GM23338 (cell line): ENCODE data around the gene LCE1F. TPM values are rescaled to one million over a fixed set of nuclear protein-coding genes. Genes with fewer than 3 reads are reported as not detected.

Experiments used
- ATAC-seq: fragments of 200-7000 bp; cut with Tn5 transposase; 3 replicates; pipeline ENCODE4 v1.9.1; 2020
- DNase-seq: peaks from one replicate; pipeline ENCODE4 v3.0.0-alpha.2; 2015; ENCODE audit warnings: low spot score
- H2AFZ ChIP-seq: fragments of 200-600 bp; sonication (generic); 2 replicates; pipeline ENCODE4 v1.8.0; 2016; ENCODE audit warnings: antibody characterized with exemption, mild to moderate bottlenecking, moderate library complexity
- H3F3A ChIP-seq: fragments of 200-600 bp; sonication (generic); replicated peaks from 2 replicates; pipeline ENCODE4 v1.8.0; 2017; ENCODE audit warnings: antibody characterized with exemption, mixed run types, low read depth
- H3K27ac ChIP-seq: fragments of 200-600 bp; sonication (generic); 2 replicates; pipeline ENCODE4 v1.6.1; 2016; ENCODE audit warnings: low read depth
- H3K27me3 ChIP-seq: fragments of 200-600 bp; sonication (generic); 2 replicates; pipeline ENCODE4 v1.8.0; 2016; ENCODE audit warnings: mild to moderate bottlenecking, mixed run types, moderate library complexity; ENCODE audit not compliant: insufficient read depth
- H3K36me3 ChIP-seq: fragments of 200-600 bp; sonication (generic); 2 replicates; pipeline ENCODE4 v1.8.0; 2016; ENCODE audit warnings: mild to moderate bottlenecking; ENCODE audit not compliant: insufficient read depth
- H3K4me1 ChIP-seq: fragments of 200-600 bp; sonication (generic); 2 replicates; pipeline ENCODE4 v1.8.0; 2016; ENCODE audit warnings: mild to moderate bottlenecking, moderate library complexity; ENCODE audit not compliant: insufficient read depth
- H3K4me2 ChIP-seq: fragments of 200-600 bp; sonication (generic); 2 replicates; pipeline ENCODE4 v1.7.1; 2017; ENCODE audit warnings: mixed run types
- H3K4me3 ChIP-seq: fragments of 200-600 bp; sonication (generic); 2 replicates; pipeline ENCODE4 v1.6.1; 2016; ENCODE audit warnings: mixed run types
- H3K79me2 ChIP-seq: fragments of 200-600 bp; sonication (generic); replicated peaks from 2 replicates; pipeline ENCODE4 v1.8.0; 2017; ENCODE audit warnings: mild to moderate bottlenecking; ENCODE audit not compliant: insufficient read depth
- H3K9me2 ChIP-seq: fragments of 200-600 bp; sonication (generic); 2 replicates; pipeline ENCODE4 v1.8.0; 2017; ENCODE audit not compliant: insufficient read depth
- H4K20me1 ChIP-seq: fragments of 200-600 bp; sonication (generic); replicated peaks from 2 replicates; pipeline ENCODE4 v1.8.0; 2017; ENCODE audit warnings: mild to moderate bottlenecking; ENCODE audit not compliant: insufficient read depth
- H3K27ac Mint-ChIP-seq: 2 replicates; pipeline ENCODE4 v1.8.0; 2020; ENCODE audit warnings: inconsistent platforms, mild to moderate bottlenecking, moderate library complexity, mixed read lengths
- H3K27me3 Mint-ChIP-seq: 3 replicates; pipeline ENCODE4 v1.8.0; 2022; ENCODE audit warnings: low read depth, mild to moderate bottlenecking, moderate library complexity, mixed read lengths, inconsistent platforms; ENCODE audit not compliant: insufficient read depth, poor library complexity
- H3K36me3 Mint-ChIP-seq: 3 replicates; pipeline ENCODE4 v1.8.0; 2021; ENCODE audit warnings: low read depth, mild to moderate bottlenecking, inconsistent platforms, moderate library complexity, mixed read lengths
- H3K4me1 Mint-ChIP-seq: 3 replicates; pipeline ENCODE4 v1.8.0; 2020; ENCODE audit warnings: mild to moderate bottlenecking, inconsistent platforms, mixed read lengths
- H3K4me3 Mint-ChIP-seq: 3 replicates; pipeline ENCODE4 v1.8.0; 2021; ENCODE audit warnings: moderate library complexity, mild to moderate bottlenecking, inconsistent platforms, mixed read lengths
- H3K9me3 Mint-ChIP-seq: 3 replicates; pipeline ENCODE4 v1.8.0; 2020; ENCODE audit warnings: moderate library complexity, mild to moderate bottlenecking, inconsistent platforms, mixed read lengths
- ETS1 ChIP-seq: IDR thresholded peaks from 2 replicates; pipeline ENCODE4 v1.6.1; 2016; ENCODE audit warnings: antibody characterized with exemption
- EZH2 ChIP-seq: fragments of 200-600 bp; sonication (generic); IDR thresholded peaks from one replicate; pipeline ENCODE4 v1.8.0; 2017; ENCODE audit warnings: antibody characterized with exemption, mild to moderate bottlenecking, low read depth; ENCODE audit not compliant: unreplicated experiment
- EZH2phosphoT487 ChIP-seq: fragments of 200-600 bp; sonication (generic); IDR thresholded peaks from one replicate; pipeline ENCODE4 v1.8.1; 2018; ENCODE audit warnings: antibody characterized with exemption; ENCODE audit not compliant: unreplicated experiment
- JUNB ChIP-seq: IDR thresholded peaks from one replicate; pipeline ENCODE4 v1.6.1; 2016; ENCODE audit warnings: antibody characterized with exemption; ENCODE audit not compliant: unreplicated experiment
- POLR2AphosphoS5 ChIP-seq: IDR thresholded peaks from 2 replicates; pipeline ENCODE4 v1.6.1; 2016; ENCODE audit warnings: antibody characterized with exemption, low read depth
- REST ChIP-seq: IDR thresholded peaks from one replicate; pipeline ENCODE4 v1.6.1; 2018; ENCODE audit warnings: antibody characterized with exemption; ENCODE audit not compliant: unreplicated experiment
- STAT1 ChIP-seq: IDR thresholded peaks from one replicate; pipeline ENCODE4 v1.6.1; 2016; ENCODE audit warnings: antibody characterized with exemption; ENCODE audit not compliant: unreplicated experiment
- ZNF114 ChIP-seq: fragments of 250-450 bp; sonication (Bioruptor Pico); IDR thresholded peaks from 2 replicates; pipeline ENCODE4 v1.5.0; 2020; ENCODE audit warnings: mild to moderate bottlenecking, moderate library complexity
- ZNF331 ChIP-seq: fragments of 250-450 bp; sonication (Bioruptor Pico); IDR thresholded peaks from 2 replicates; pipeline ENCODE4 v1.5.0; 2020; ENCODE audit warnings: low read depth, mild to moderate bottlenecking, moderate library complexity
- ZNF462 ChIP-seq: fragments of 250-450 bp; sonication (Bioruptor Pico); IDR thresholded peaks from 2 replicates; pipeline ENCODE4 v1.5.0; 2020; ENCODE audit warnings: mild to moderate bottlenecking, moderate library complexity
- polyA plus RNA-seq: library from polyadenylated mRNA; unstranded; fragments of >200 nt; fragmentation: Nextera tagmentation; extraction: Ambion mirVana; gene quantifications from 2 replicates; pipeline ENCODE4 v1.2.1, GENCODE V29; 2016
- total RNA-seq: library from RNA; depleted of rRNA; stranded (reverse); fragments of >200 nt; shearing (Covaris generic); gene quantifications from 2 replicates; pipeline ENCODE4 v1.2.3, GENCODE V29; 2014

LCE1F gene
- total and polyA plus RNA-seq, 2 experiments from 2014 or later: not detected

GRCh38 chr1:152758636-152759035 lies 16.3 kb upstream of the LCE1F start (continued):
- TF ChIP-seq ZNF462 (CRISPR knock-in tag) (no peak), EZH2phosphoT487 (no peak), ZNF114 (CRISPR knock-in tag) (no peak), STAT1 (no peak)

- Mint-ChIP-seq H3K27ac (no peak overlapping the region), H3K36me3 (no peaks in the 10 kb centered on the region), H3K4me3 (no peak overlapping the region), H3K4me1 (peaks cover 15% of the 10 kb centered on the region; the same call in 2 of the 3 replicates), H3K27me3 (peaks cover 5% of the 10 kb centered on the region), H3K9me3 (no peaks in the 10 kb centered on the region; the same call in 2 of the 3 replicates)
- H4K20me1 ChIP-seq: no peaks in the 10 kb centered on the region
- no peaks in the 10 kb centered on the region for H3K79me2 ChIP-seq
- H3K36me3 ChIP-seq: no peaks in the 10 kb centered on the region
- no peak overlapping the region for H3K4me3 ChIP-seq
- H3F3A ChIP-seq: no peaks in the 10 kb centered on the region
- H3K27ac ChIP-seq: no peak overlapping the region
- DNase-seq: no peak
- H2AFZ ChIP-seq: no peak overlapping the region
- no peak overlapping the region for H3K4me2 ChIP-seq
- no peak for ATAC-seq
- no peaks in the 10 kb centered on the region for H3K27me3 ChIP-seq
- no peaks in the 10 kb centered on the region; the same call in 1 of the 2 replicates for H3K4me1 ChIP-seq
- H3K9me2 ChIP-seq: no peaks in the 10 kb centered on the region
- TF ChIP-seq JUNB: no peak
- TF ChIP-seq ZNF331 (CRISPR knock-in tag): no peak
- no peak for TF ChIP-seq ZNF114 (CRISPR knock-in tag)
- TF ChIP-seq REST: no peak
- no peak for TF ChIP-seq POLR2AphosphoS5
- no peak for TF ChIP-seq EZH2phosphoT487
- TF ChIP-seq EZH2: no peak
- TF ChIP-seq ETS1: no peak
Observed at GRCh38 chr1:152759453-152760173, 15.3 kb upstream of the LCE1F start.
